Stomach (tissue), 9 donors: ENCODE data around the gene GLYR1. TPM values are rescaled to one million over a fixed set of nuclear protein-coding genes. Genes with fewer than 3 reads are reported as not detected.

Experiments
- DNase-seq, 2 donors: peaks; one replicate each; pipeline versions ENCODE4 v3.0.0 to v3.0.0-alpha.2; 2013 to 2019
- H3K27ac ChIP-seq, 5 donors: fragments of 200-600 bp in 4 of 5; sonication (generic) in 4 of 5; one replicate each; pipeline ENCODE4 v1.5.1; 2013 to 2019; ENCODE audit warnings: mild to moderate bottlenecking in 1 of 5, moderate library complexity in 1 of 5
- H3K27me3 ChIP-seq, 3 donors: fragments of 200-600 bp; sonication (generic); one replicate each; pipeline ENCODE4 v1.5.1; 2017 to 2019; ENCODE audit warnings: mixed run types in 1 of 3
- H3K36me3 ChIP-seq, 4 donors: fragments of 200-600 bp; sonication (generic); 1 replicate in 3 of 4; 2 replicates in 1 of 4; pipeline ENCODE4 v1.5.1; 2016 to 2019
- H3K4me1 ChIP-seq, 4 donors: fragments of 200-600 bp; sonication (generic); one replicate each; pipeline ENCODE4 v1.5.1; 2016 to 2019
- H3K4me3 ChIP-seq, 4 donors: fragments of 200-600 bp; sonication (generic) in 3 of 4; one replicate each; pipeline ENCODE4 v1.5.1; 2016 to 2019; ENCODE audit warnings: mild to moderate bottlenecking in 1 of 4
- H3K9me3 ChIP-seq, 4 donors: fragments of 200-600 bp; sonication (generic); one replicate each; pipeline ENCODE4 v1.5.1; 2016 to 2019
- CTCF ChIP-seq, 7 experiments: fragments of 450-650 bp in 4 of 7; fragments of 200-600 bp in 3 of 7; sonication (generic) in 3 of 7; IDR thresholded peaks; one replicate each; pipeline ENCODE4 v1.5.1; 2016 to 2019; ENCODE audit warnings: antibody characterized with exemption in 7 of 7, control low read depth in 2 of 7, mild to moderate bottlenecking in 1 of 7
- EP300 ChIP-seq: sonication (generic); formaldehyde crosslinking; IDR thresholded peaks from one replicate; pipeline ENCODE4 v1.6.1; 2017; ENCODE audit warnings: antibody characterized with exemption
- POLR2A ChIP-seq, 4 donors: fragments of 450-650 bp; IDR thresholded peaks; one replicate each; pipeline ENCODE4 v1.6.1; 2016; ENCODE audit warnings: antibody characterized with exemption in 4 of 4, control low read depth in 2 of 4, mild to moderate bottlenecking in 1 of 4, moderate library complexity in 1 of 4
- POLR2AphosphoS5 ChIP-seq, 3 donors: sonication (generic); formaldehyde crosslinking; IDR thresholded peaks; one replicate each; pipeline ENCODE4 v1.6.1; 2016; ENCODE audit warnings: antibody characterized with exemption in 3 of 3
- WGBS, 5 donors: extraction: QIAGEN DNeasy Blood & Tissue Kit in 3 of 5; methylation state at CpG; one replicate each; pipeline versions ENCODE4 v1.1.5 to v1.1.7; 2013 to 2018; 5-methylcytosine and 5-hydroxymethylcytosine counted together
- intact Hi-C: fragments of 100-400 bp; cut with DNase I; formaldehyde crosslinking; loops from one replicate; pipeline ENCODE4 v1.15.1; 2023; ENCODE audit warnings: low total_unique reads
- polyA plus RNA-seq, 3 donors: library from polyadenylated mRNA; stranded (reverse); fragments of 200-250 nt; gene quantifications; one replicate each; pipeline ENCODE4 v1.2.3, GENCODE V29; 2013
- total RNA-seq, 5 donors: library from RNA; depleted of rRNA; stranded (reverse); fragments of >200 nt; gene quantifications; one replicate each; pipeline versions ENCODE4 v1.1.0 to v1.2.3, GENCODE V29; 2014 to 2016
- donor health status: healthy with polysubstance abuse.
- donor health status: Bipolar disorder and iron deficiency.
- donor health status: healthy.

The GLYR1 gene
- total and polyA plus RNA-seq, 8 donors: 29.3 to 187 (median 62.8) TPM

DNA sequence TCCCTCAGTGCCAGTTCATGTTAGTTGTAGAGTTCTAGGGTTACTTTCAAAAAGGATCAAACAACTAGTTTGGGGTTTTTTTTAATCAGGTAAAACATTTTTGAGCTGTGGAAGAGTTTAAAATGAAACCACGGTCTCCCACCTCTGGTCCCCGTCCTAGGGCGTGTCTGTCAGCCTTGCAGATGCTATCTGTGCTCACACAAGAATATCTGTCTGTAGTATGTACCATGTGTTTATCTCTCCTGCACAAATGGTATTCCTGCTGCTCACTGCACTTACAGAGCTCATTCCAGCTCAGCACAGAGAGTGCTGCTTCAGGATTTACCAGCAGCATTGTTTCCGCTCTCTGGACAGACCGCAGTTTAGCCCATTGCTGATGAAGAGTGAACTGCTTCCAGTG is 39.1 kb upstream of the GLYR1 start:
- H3K9me3 ChIP-seq: no peaks in the 10 kb centered on the region
- peaks cover 0 to 17% (median 12%) of the 10 kb centered on the region in 4 donors for H3K4me1 ChIP-seq
- H3K27ac ChIP-seq: no peak overlapping the region
- WGBS, 5 donors: 88 to 95% (median 93%) methylated on average over 5 of the region's 5 CpGs
- intact Hi-C loops: loop anchor here (10.0 kb wide), 1 partner anchor 49 kb away; the partner anchor contains the start of gene PPL
- no peak for DNase-seq
- TF ChIP-seq EP300: no peak
- no peak for TF ChIP-seq POLR2AphosphoS5 (IDR thresholded peaks at IDR 0.05)
- no peak for TF ChIP-seq POLR2A (IDR thresholded peaks at IDR 0.05)
- no peak overlapping the region for H3K4me3 ChIP-seq
- H3K27me3 ChIP-seq: no peaks in the 10 kb centered on the region
- peaks cover 83 to 96% (median 95%) of the 10 kb centered on the region in 4 donors for H3K36me3 ChIP-seq

GRCh38 chr16:4884972-4885874 is 38.1 kb upstream of the GLYR1 start:
- Histone ChIP-seq H3K9me3 (no peaks in the 10 kb centered on the region), H3K36me3 (peaks cover 88 to 96% (median 95%) of the 10 kb centered on the region in 4 donors), H3K4me3 (no peak overlapping the region), H3K4me1 (peaks cover 0 to 17% (median 12%) of the 10 kb centered on the region in 4 donors), H3K27ac (no peak overlapping the region), H3K27me3 (no peaks in the 10 kb centered on the region)
- no peak for DNase-seq
- no peak for TF ChIP-seq EP300
- no peak for TF ChIP-seq CTCF (IDR thresholded peaks at IDR 0.05)
- 89 to 96% (median 95%) methylated on average over 45 of the region's 45 CpGs for WGBS, 5 donors
- intact Hi-C loops: loop anchor here (10.0 kb wide), 1 partner anchor 50 kb away; the partner anchor contains the start of gene PPL

- no peaks in the 10 kb centered on the region for H3K9me3 ChIP-seq
- peaks cover 90 to 97% (median 96%) of the 10 kb centered on the region in 4 donors for H3K36me3 ChIP-seq
- DNase-seq: no peak
- no peaks in the 10 kb centered on the region for H3K27me3 ChIP-seq
- WGBS, 5 donors: 94 to 98% (median 96%) methylated on average over 29 to 34 of the region's 34 CpGs
- no peak for TF ChIP-seq POLR2AphosphoS5 (IDR thresholded peaks at IDR 0.05)
- no peak for TF ChIP-seq CTCF (IDR thresholded peaks at IDR 0.05)
- TF ChIP-seq POLR2A (IDR thresholded peaks at IDR 0.05): no peak
- TF ChIP-seq EP300: no peak
- peaks cover 0 to 17% (median 12%) of the 10 kb centered on the region in 4 donors for H3K4me1 ChIP-seq
- no peak overlapping the region for H3K4me3 ChIP-seq
- no peak overlapping the region for H3K27ac ChIP-seq
- intact Hi-C loops: loop anchor here (10.0 kb wide), 1 partner anchor 51 kb away; the partner anchor contains the start of gene PPL
Observed at GRCh38 chr16:4884209-4884608, 37.1 kb upstream of the GLYR1 start.

DNA sequence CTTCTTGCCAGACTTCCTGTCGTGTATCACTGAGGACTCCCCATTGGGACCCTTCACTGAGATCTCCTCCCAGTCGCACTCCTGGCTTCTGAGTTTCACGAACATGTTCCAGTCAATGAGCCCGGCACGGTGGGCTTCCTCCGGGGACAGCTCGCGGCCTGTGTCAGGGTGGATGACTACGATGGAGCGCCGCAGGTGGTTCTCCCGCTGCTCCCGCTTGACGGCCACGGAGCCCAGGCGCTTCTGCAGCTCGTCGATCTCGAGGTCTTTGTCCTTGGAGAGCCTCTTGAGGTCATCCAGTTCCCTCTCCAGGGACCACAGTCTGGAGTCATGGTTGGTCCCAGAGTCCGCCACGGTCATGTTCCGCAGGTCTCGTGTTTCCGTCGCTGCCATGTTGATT is 36.4 kb upstream of the GLYR1 start:
- Histone ChIP-seq H3K36me3 (peaks cover 95 to 100% (median 99%) of the 10 kb centered on the region in 4 donors), H3K4me1 (peaks cover 0 to 17% (median 12%) of the 10 kb centered on the region in 4 donors), H3K27me3 (no peaks in the 10 kb centered on the region), H3K9me3 (no peaks in the 10 kb centered on the region), H3K4me3 (no peak overlapping the region), H3K27ac (no peak overlapping the region)
- no peak for TF ChIP-seq CTCF (IDR thresholded peaks at IDR 0.05)
- TF ChIP-seq POLR2AphosphoS5 (IDR thresholded peaks at IDR 0.05): no peak
- no peak for TF ChIP-seq EP300
- no peak for TF ChIP-seq POLR2A (IDR thresholded peaks at IDR 0.05)
- no peak for DNase-seq
- intact Hi-C loops: loop anchor here (10.0 kb wide), 1 partner anchor 51 kb away; the partner anchor contains the start of gene PPL
- WGBS, 5 donors: 96 to 100% (median 97%) methylated on average over 13 to 25 of the region's 25 CpGs
